ENCODE measurements around the gene LGR6.

LGR6 gene

GRCh38 chr1:202281316-202282024, 87.9 kb downstream of the LGR6 start:
- Histone ChIP-seq H3K79me2 (ENCODE audit: insufficient read depth, low read length) (no peaks in the 10 kb centered on the region), H3K4me3 (ENCODE audit: low read length, poor library complexity, severe bottlenecking) (no peak overlapping the region), H4K20me1 (ENCODE audit: insufficient read depth, low read length, poor library complexity, severe bottlenecking) (no peaks in the 10 kb centered on the region), H3F3A (ENCODE audit: low read depth) (no peaks in the 10 kb centered on the region), H3K4me2 (ENCODE audit: low read depth, low read length, poor library complexity, severe bottlenecking) (no peak overlapping the region), H3K9ac (ENCODE audit: low read depth, low read length, poor library complexity, severe bottlenecking) (no peak overlapping the region), H3K4me1 (ENCODE audit: insufficient read depth, low read length, poor library complexity, severe bottlenecking) (peaks cover 18% of the 10 kb centered on the region), H2AFZ (ENCODE audit: low read length) (no peak overlapping the region), H3K9me3 (ENCODE audit: insufficient read depth, low read depth, low read length) (no peaks in the 10 kb centered on the region), H3K9me2 (replicated peaks; ENCODE audit: low read depth, low read length) (no peaks in the 10 kb centered on the region), H3K36me3 (ENCODE audit: insufficient read depth, low read length) (no peaks in the 10 kb centered on the region), H3K27me3 (ENCODE audit: insufficient read depth, low read length, poor library complexity, severe bottlenecking) (peaks cover 62% of the 10 kb centered on the region)
- TF ChIP-seq EZH2phosphoT487 (IDR thresholded peaks at IDR 0.05; ENCODE audit: borderline replicate concordance) (no peak), CTCF (conservative IDR thresholded peaks at IDR 0.05; ENCODE audit: low read length) (no peak)

- H3K4me2 ChIP-seq (ENCODE audit: low read depth, low read length, poor library complexity, severe bottlenecking): no peak overlapping the region
These were observed 88.4 kb downstream of the LGR6 start for GRCh38 chr1:202282025-202282371.

GRCh38 chr1:202282596-202283283, 89.1 kb downstream of the LGR6 start:
- TF ChIP-seq CTCF (conservative IDR thresholded peaks at IDR 0.05; ENCODE audit: low read length): no peak
- TF ChIP-seq EZH2phosphoT487 (IDR thresholded peaks at IDR 0.05; ENCODE audit: borderline replicate concordance): no peak
- Histone ChIP-seq H3K79me2 (ENCODE audit: insufficient read depth, low read length) (no peaks in the 10 kb centered on the region), H3K9me3 (ENCODE audit: insufficient read depth, low read depth, low read length) (no peaks in the 10 kb centered on the region), H2AFZ (ENCODE audit: low read length) (no peak overlapping the region), H4K20me1 (ENCODE audit: insufficient read depth, low read length, poor library complexity, severe bottlenecking) (no peaks in the 10 kb centered on the region), H3K27me3 (ENCODE audit: insufficient read depth, low read length, poor library complexity, severe bottlenecking) (peaks cover 66% of the 10 kb centered on the region), H3K9me2 (replicated peaks; ENCODE audit: low read depth, low read length) (no peaks in the 10 kb centered on the region), H3F3A (ENCODE audit: low read depth) (no peaks in the 10 kb centered on the region), H3K9ac (ENCODE audit: low read depth, low read length, poor library complexity, severe bottlenecking) (no peak overlapping the region), H3K4me2 (ENCODE audit: low read depth, low read length, poor library complexity, severe bottlenecking) (no peak overlapping the region), H3K4me3 (ENCODE audit: low read length, poor library complexity, severe bottlenecking) (no peak overlapping the region), H3K36me3 (ENCODE audit: insufficient read depth, low read length) (no peaks in the 10 kb centered on the region), H3K4me1 (ENCODE audit: insufficient read depth, low read length, poor library complexity, severe bottlenecking) (peaks cover 18% of the 10 kb centered on the region)

More at GRCh38 chr1:202282025-202282371, 88.4 kb downstream of the LGR6 start:
- no peaks in the 10 kb centered on the region for H3K79me2 ChIP-seq (ENCODE audit: insufficient read depth, low read length)
- no peak overlapping the region for H3K9ac ChIP-seq (ENCODE audit: low read depth, low read length, poor library complexity, severe bottlenecking)
- H3K9me3 ChIP-seq (ENCODE audit: insufficient read depth, low read depth, low read length): no peaks in the 10 kb centered on the region
- H4K20me1 ChIP-seq (ENCODE audit: insufficient read depth, low read length, poor library complexity, severe bottlenecking): no peaks in the 10 kb centered on the region
- no peak for TF ChIP-seq CTCF (conservative IDR thresholded peaks at IDR 0.05; ENCODE audit: low read length)
- no peak for TF ChIP-seq EZH2phosphoT487 (IDR thresholded peaks at IDR 0.05; ENCODE audit: borderline replicate concordance)
- no peaks in the 10 kb centered on the region for H3F3A ChIP-seq (ENCODE audit: low read depth)
- H3K27me3 ChIP-seq (ENCODE audit: insufficient read depth, low read length, poor library complexity, severe bottlenecking): peaks cover 66% of the 10 kb centered on the region
- H2AFZ ChIP-seq (ENCODE audit: low read length): no peak overlapping the region
- no peaks in the 10 kb centered on the region for H3K9me2 ChIP-seq (replicated peaks; ENCODE audit: low read depth, low read length)
- H3K36me3 ChIP-seq (ENCODE audit: insufficient read depth, low read length): no peaks in the 10 kb centered on the region
- no peak overlapping the region for H3K4me3 ChIP-seq (ENCODE audit: low read length, poor library complexity, severe bottlenecking)
- peaks cover 18% of the 10 kb centered on the region for H3K4me1 ChIP-seq (ENCODE audit: insufficient read depth, low read length, poor library complexity, severe bottlenecking)

Measured in Loucy (cell line).